ENCODE measurements around the gene ARHGAP45. TPM values are rescaled to one million over a fixed set of nuclear protein-coding genes. Genes with fewer than 3 reads are reported as not detected.

ARHGAP45 gene
- total RNA-seq, 2 experiments from 2014 or later = 861 to 878 TPM

DNA sequence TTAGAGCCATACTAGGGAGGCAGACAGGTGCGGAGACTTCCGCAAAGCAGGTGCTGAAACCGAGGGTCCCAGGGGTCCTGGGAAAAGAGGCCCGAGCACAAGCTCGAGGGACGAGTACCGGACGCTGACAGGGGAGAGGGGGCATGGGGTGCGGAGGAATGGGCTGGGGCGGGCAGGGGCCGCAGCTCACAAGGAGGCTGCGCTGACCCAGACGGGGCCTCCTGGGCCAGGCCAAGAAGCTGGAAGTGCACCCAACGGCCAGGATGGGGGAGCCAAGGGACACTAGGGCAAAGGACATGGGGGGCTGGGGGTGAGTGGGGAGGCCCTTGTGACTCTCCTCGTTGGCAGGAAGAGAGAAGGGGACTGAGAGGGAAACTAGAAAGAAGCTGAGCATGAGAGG, 26.4 kb downstream of the ARHGAP45 start:
- no peak overlapping the region for H3K27ac ChIP-seq (ENCODE audit: low read depth in 1 of 2, low read length in 2 of 2)
- peaks cover 61% of the 10 kb centered on the region for H3K4me1 ChIP-seq (ENCODE audit: insufficient read depth, low read length)
- no peaks in the 10 kb centered on the region for H3K27me3 ChIP-seq (ENCODE audit: control insufficient read depth in 1 of 2, insufficient read depth in 2 of 2, low read length in 2 of 2)
- TF ChIP-seq CTCF (IDR thresholded peaks at IDR 0.05) = no peak
- ATAC-seq (ENCODE audit: poor library complexity) = no peak
- H3K36me3 ChIP-seq (ENCODE audit: insufficient read depth, low read length) = peaks cover 41% of the 10 kb centered on the region
- ChIA-PET POLR2A (interaction anchor here (0.5 to 2.7 kb wide), 5 partner anchors 11 to 50 kb away, joined by 3 to 18 read pairs (median 4); partner anchors contain the start of genes ARHGAP45 and GPX4), CTCF (interaction anchor here (1.5 to 1.7 kb wide), 2 partner anchors 8 to 20 kb away, joined by 4 to 5 read pairs; no protein-coding TSS in a partner anchor)
- no peaks in the 10 kb centered on the region for H3K9me3 ChIP-seq (ENCODE audit: control insufficient read depth in 1 of 2, insufficient read depth in 1 of 2, low read length in 2 of 2)
- peak overlapping the region; percentile 44 for H3K27ac Mint-ChIP-seq
- H3K4me3 ChIP-seq (ENCODE audit: low read length) = no peak overlapping the region
- H3K27me3 Mint-ChIP-seq = no peaks in the 10 kb centered on the region
- H3K36me3 Mint-ChIP-seq (ENCODE audit: low read depth) = peaks cover 48% of the 10 kb centered on the region
- peaks cover 35% of the 10 kb centered on the region for H3K4me1 Mint-ChIP-seq (ENCODE audit: low read depth)
- no peak for DNase-seq
- intact Hi-C loops (cut with DNase I, micrococcal nuclease) = no loop called here
- H3K4me3 Mint-ChIP-seq = peak overlapping the region; percentile 94
- no peaks in the 10 kb centered on the region for H3K9me3 Mint-ChIP-seq

GRCh38 chr19:1093811-1094553, 27.0 kb downstream of the ARHGAP45 start:
- Mint-ChIP-seq H3K4me3 (peak overlapping the region; percentile 94), H3K4me1 (ENCODE audit: low read depth) (peaks cover 36% of the 10 kb centered on the region), H3K9me3 (no peaks in the 10 kb centered on the region), H3K27me3 (no peaks in the 10 kb centered on the region), H3K27ac (peak overlapping the region; percentile 84), H3K36me3 (ENCODE audit: low read depth) (peaks cover 41% of the 10 kb centered on the region)
- ChIA-PET CTCF (interaction anchor here (1.5 to 1.7 kb wide), 2 partner anchors 9 to 19 kb away, joined by 4 to 5 read pairs; no protein-coding TSS in a partner anchor), POLR2A (interaction anchor here (0.7 to 2.7 kb wide), 7 partner anchors 8 to 297 kb away, joined by 3 to 18 read pairs (median 4); partner anchors contain the start of genes ARHGAP45, GPX4 and PTBP1)
- no peaks in the 10 kb centered on the region for H3K9me3 ChIP-seq (ENCODE audit: control insufficient read depth in 1 of 2, insufficient read depth in 1 of 2, low read length in 2 of 2)
- peak overlapping the region in 1 of 2 donors; percentile 40 for H3K27ac ChIP-seq (ENCODE audit: low read depth in 1 of 2, low read length in 2 of 2)
- no peak for ATAC-seq (ENCODE audit: poor library complexity)
- H3K36me3 ChIP-seq (ENCODE audit: insufficient read depth, low read length) = peaks cover 34% of the 10 kb centered on the region
- TF ChIP-seq CTCF (IDR thresholded peaks at IDR 0.05) = no peak
- peak in 1 of 14 experiments; percentile 8 for DNase-seq
- H3K27me3 ChIP-seq (ENCODE audit: control insufficient read depth in 1 of 2, insufficient read depth in 2 of 2, low read length in 2 of 2) = no peaks in the 10 kb centered on the region
- intact Hi-C loops (cut with DNase I, micrococcal nuclease) = no loop called here
- peak overlapping the region; percentile 89 for H3K4me3 ChIP-seq (ENCODE audit: low read length)
- H3K4me1 ChIP-seq (ENCODE audit: insufficient read depth, low read length) = peaks cover 61% of the 10 kb centered on the region

GRCh38 chr19:1094655-1094977, 27.6 kb downstream of the ARHGAP45 start:
- POLR2A ChIA-PET = interaction anchor here (0.7 to 2.7 kb wide), 6 partner anchors 9 to 298 kb away, joined by 3 to 18 read pairs (median 6); partner anchors contain the start of genes ARHGAP45, GPX4 and PTBP1
- peak overlapping the region; percentile 89 for H3K4me3 ChIP-seq (ENCODE audit: low read length)
- H3K27ac Mint-ChIP-seq = peak overlapping the region; percentile 84

More at GRCh38 chr19:1094655-1094977, 27.6 kb downstream of the ARHGAP45 start:
- Histone ChIP-seq H3K27ac (ENCODE audit: low read depth in 1 of 2, low read length in 2 of 2) (peak overlapping the region; percentile 40 to 68), H3K4me1 (ENCODE audit: insufficient read depth, low read length) (peaks cover 61% of the 10 kb centered on the region), H3K36me3 (ENCODE audit: insufficient read depth, low read length) (peaks cover 29% of the 10 kb centered on the region), H3K9me3 (ENCODE audit: control insufficient read depth in 1 of 2, insufficient read depth in 1 of 2, low read length in 2 of 2) (no peaks in the 10 kb centered on the region), H3K27me3 (ENCODE audit: control insufficient read depth in 1 of 2, insufficient read depth in 2 of 2, low read length in 2 of 2) (no peaks in the 10 kb centered on the region)
- no peaks in the 10 kb centered on the region for H3K9me3 Mint-ChIP-seq
- no peak for TF ChIP-seq CTCF (IDR thresholded peaks at IDR 0.05)
- H3K36me3 Mint-ChIP-seq (ENCODE audit: low read depth) = peaks cover 35% of the 10 kb centered on the region
- intact Hi-C loops (cut with DNase I, micrococcal nuclease) = no loop called here
- H3K4me3 Mint-ChIP-seq = peak overlapping the region; percentile 94
- ATAC-seq (ENCODE audit: poor library complexity) (no peak), DNase-seq (no peak)
- peaks cover 36% of the 10 kb centered on the region for H3K4me1 Mint-ChIP-seq (ENCODE audit: low read depth)
- CTCF ChIA-PET = interaction anchor here (1.5 to 1.7 kb wide), 2 partner anchors 10 to 19 kb away, joined by 4 to 5 read pairs; no protein-coding TSS in a partner anchor
- H3K27me3 Mint-ChIP-seq = no peaks in the 10 kb centered on the region

Data from CD4-positive, alpha-beta T cell (primary cell).